Keratinocyte (primary cell): ENCODE results near the gene ARHGEF16. TPM values are rescaled to one million over a fixed set of nuclear protein-coding genes. Genes with fewer than 3 reads are reported as not detected.
A peak's percentile ranks its signal among the peaks of the same experiment; 100 is the strongest.

Experiments used
- DNase-seq: peaks from one replicate; pipeline ENCODE4 v3.0.0-alpha.2; 2011; ENCODE audit warnings: low read depth, missing footprints, low spot score
- FAIRE-seq: peaks from 2 replicates; lab custom pipeline; 2011; peaks lifted over from hg19 to GRCh38; lab: Jason Lieb, UNC
- H2AFZ ChIP-seq: 2 replicates; pipeline ENCODE4 v1.6.0; 2012; ENCODE audit warnings: low read length, control low read depth, inconsistent platforms; ENCODE audit not compliant: control insufficient read depth
- H3K27ac ChIP-seq: 2 replicates; pipeline ENCODE4 v1.5.1; 2011; ENCODE audit warnings: low read length; ENCODE audit not compliant: control insufficient read depth, insufficient read depth
- H3K27me3 ChIP-seq: 3 replicates; pipeline ENCODE4 v1.6.0; 2011; ENCODE audit warnings: low read length; ENCODE audit not compliant: control insufficient read depth, insufficient read depth; ENCODE audit errors: extremely low read depth
- H3K36me3 ChIP-seq, 2 experiments: 2 replicates in 1 of 2; 3 replicates in 1 of 2; pipeline ENCODE4 v1.5.1; 2011; ENCODE audit warnings: low read length in 2 of 2, mild to moderate bottlenecking in 1 of 2; ENCODE audit not compliant: control insufficient read depth in 2 of 2, insufficient read depth in 2 of 2; ENCODE audit errors: extremely low read depth in 1 of 2
- H3K4me1 ChIP-seq: 3 replicates; pipeline ENCODE4 v1.5.1; 2011; ENCODE audit warnings: low read length; ENCODE audit not compliant: control insufficient read depth, insufficient read depth; ENCODE audit errors: extremely low read depth
- H3K4me2 ChIP-seq: 3 replicates; pipeline ENCODE4 v1.6.0; 2011; ENCODE audit warnings: low read depth, low read length; ENCODE audit not compliant: control insufficient read depth, insufficient read depth; ENCODE audit errors: extremely low read depth
- H3K4me3 ChIP-seq, 3 experiments: fragments of 200-600 bp in 1 of 3; sonication (generic) in 1 of 3; 2 replicates in 2 of 3; 3 replicates in 1 of 3; pipeline ENCODE4 v1.5.1; 2011 to 2016; ENCODE audit warnings: low read length in 3 of 3, mild to moderate bottlenecking in 3 of 3, control low read depth in 2 of 3, inconsistent platforms in 1 of 3, low read depth in 1 of 3, mixed read lengths in 1 of 3, mixed run types in 1 of 3, moderate library complexity in 1 of 3; ENCODE audit not compliant: control insufficient read depth in 2 of 3, insufficient read depth in 2 of 3; ENCODE audit errors: extremely low read depth in 1 of 3
- H3K79me2 ChIP-seq: 2 replicates; pipeline ENCODE4 v1.6.0; 2012; ENCODE audit warnings: low read length; ENCODE audit not compliant: control insufficient read depth, insufficient read depth
- H3K9ac ChIP-seq: 3 replicates; pipeline ENCODE4 v1.6.0; 2011; ENCODE audit warnings: low read length; ENCODE audit not compliant: control insufficient read depth, insufficient read depth; ENCODE audit errors: extremely low read depth
- H3K9me1 ChIP-seq: 3 replicates; pipeline ENCODE4 v1.6.0; 2011; ENCODE audit warnings: low read length; ENCODE audit not compliant: control insufficient read depth, insufficient read depth; ENCODE audit errors: extremely low read depth
- H3K9me3 ChIP-seq: 2 replicates; pipeline ENCODE4 v1.5.1; 2012; ENCODE audit warnings: low read depth, low read length; ENCODE audit not compliant: control insufficient read depth
- H4K20me1 ChIP-seq: 3 replicates; pipeline ENCODE4 v1.6.0; 2011; ENCODE audit warnings: low read length; ENCODE audit not compliant: control insufficient read depth, insufficient read depth; ENCODE audit errors: extremely low read depth
- CTCF ChIP-seq, 3 experiments: IDR thresholded peaks in 1 of 3; conservative IDR thresholded peaks in 1 of 3; optimal IDR thresholded peaks in 1 of 3; 2 replicates in 2 of 3; 3 replicates in 1 of 3; pipeline versions ENCODE3 to v1.5.1; 2011; ENCODE audit warnings: low read length in 3 of 3, mild to moderate bottlenecking in 3 of 3, moderate library complexity in 2 of 3, control low read depth in 1 of 3, inconsistent platforms in 1 of 3; ENCODE audit not compliant: insufficient read depth in 2 of 3; ENCODE audit errors: extremely low read depth in 1 of 3
- EZH2 ChIP-seq: IDR thresholded peaks from one replicate; pipeline ENCODE4 v1.6.1; 2012; ENCODE audit warnings: inconsistent platforms, mild to moderate bottlenecking, low read length, moderate library complexity
- dilution Hi-C: fragments of 300-500 bp; cut with MboI; formaldehyde crosslinking; loops from one replicate; pipeline ENCODE4 v1.7.0; 2020; ENCODE audit warnings: low sequenced_read_pairs; ENCODE audit not compliant: extremely low pct_ligation_motif_present
- polyA plus RNA-seq, 5 experiments: library from polyadenylated mRNA; depleted of rRNA in 3 of 5; stranded (reverse) in 3 of 5; stranded (forward) in 1 of 5; unstranded in 1 of 5; fragments of >200 nt; gene quantifications; 1 replicate in 1 of 5; 2 replicates in 3 of 5; 3 replicates in 1 of 5; pipeline versions ENCODE4 v1.2.1 to v1.2.3, GENCODE V29; 2011 to 2012; ENCODE audit warnings: missing spikeins in 2 of 5, low read depth in 1 of 5, low replicate concordance in 1 of 5

The ARHGEF16 gene
- polyA plus RNA-seq, 1 donor (not counting 4 experiments of a cell fraction or from before 2014, with no cell fraction given), result 6.2 TPM

- no peak for TF ChIP-seq EZH2
- TF ChIP-seq CTCF (optimal IDR thresholded peaks at IDR 0.05 in 1 of 3, IDR thresholded peaks at IDR 0.05 in 1 of 3, conservative IDR thresholded peaks at IDR 0.05 in 1 of 3; ENCODE audit: extremely low read depth in 1 of 3, insufficient read depth in 2 of 3, low read length in 3 of 3), result no peak
- no peaks in the 10 kb centered on the region for H3K36me3 ChIP-seq
- no peak for FAIRE-seq
- DNase-seq, result no peak
- peaks cover 12% of the 10 kb centered on the region for H3K27me3 ChIP-seq
- no peaks in the 10 kb centered on the region for H3K9me1 ChIP-seq
- H2AFZ ChIP-seq, result no peak overlapping the region
- H3K4me1 ChIP-seq, result peaks cover 16% of the 10 kb centered on the region
- no peak overlapping the region for H3K4me2 ChIP-seq
- dilution Hi-C loops, result loop anchor here (25.0 kb wide), 1 partner anchor 108 kb away; the partner anchor contains the start of gene TPRG1L
- H3K4me3 ChIP-seq, result no peak overlapping the region
- no peaks in the 10 kb centered on the region for H3K9me3 ChIP-seq
- no peaks in the 10 kb centered on the region for H4K20me1 ChIP-seq
- no peak overlapping the region for H3K27ac ChIP-seq
- H3K9ac ChIP-seq, result no peak overlapping the region
- H3K79me2 ChIP-seq, result no peaks in the 10 kb centered on the region
Observed at GRCh38 chr1:3529099-3529729, 74.7 kb downstream of the ARHGEF16 start.

DNA sequence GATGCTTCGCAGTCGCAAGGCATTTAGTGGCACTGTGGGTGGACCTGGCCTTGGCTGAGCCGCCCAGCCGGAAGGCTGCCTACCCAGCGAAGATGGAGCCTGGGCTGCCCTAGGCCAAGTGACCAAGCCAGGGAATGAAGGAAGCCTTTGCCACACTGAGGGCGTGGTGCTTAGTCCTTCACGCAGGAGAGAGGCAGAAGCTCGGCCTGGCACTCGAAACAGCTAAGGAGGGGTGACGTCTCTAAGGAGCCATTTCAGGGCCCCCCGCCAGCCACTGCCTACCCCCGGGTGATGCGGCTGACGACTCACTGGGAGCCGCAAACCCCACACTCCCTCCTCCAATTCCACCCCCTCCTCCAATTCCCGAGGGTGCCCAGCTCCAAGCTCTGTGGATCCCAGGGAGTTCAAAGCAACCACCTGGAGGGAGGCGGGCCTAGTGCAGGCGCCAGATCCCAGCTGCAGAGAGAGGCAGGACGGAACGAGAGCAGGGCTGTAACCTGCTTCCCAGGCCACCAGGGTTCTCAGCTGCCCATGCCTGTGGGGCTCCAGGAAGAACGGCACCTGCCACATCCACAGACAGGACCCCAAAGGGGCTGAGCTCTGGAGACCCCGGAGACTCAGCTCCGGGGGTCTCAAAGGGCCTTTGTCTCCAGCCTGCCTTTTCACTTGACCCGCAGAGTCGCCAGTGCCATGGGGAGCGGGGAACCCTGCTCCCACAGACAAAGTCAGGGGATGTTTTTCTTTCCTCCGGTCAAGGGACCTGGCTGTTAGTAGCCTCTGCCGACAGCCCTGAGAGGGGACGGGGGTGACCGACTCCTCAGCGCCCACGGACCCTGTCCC is 75.8 kb downstream of the ARHGEF16 start:
- peak in 1 of 3 experiments; percentile 13 for TF ChIP-seq CTCF (optimal IDR thresholded peaks at IDR 0.05 in 1 of 3, IDR thresholded peaks at IDR 0.05 in 1 of 3, conservative IDR thresholded peaks at IDR 0.05 in 1 of 3; ENCODE audit: extremely low read depth in 1 of 3, insufficient read depth in 2 of 3, low read length in 3 of 3)
- no peak for TF ChIP-seq EZH2
- no peak overlapping the region for H3K27ac ChIP-seq
- H3K79me2 ChIP-seq, result no peaks in the 10 kb centered on the region
- H3K4me1 ChIP-seq, result peaks cover 16% of the 10 kb centered on the region
- H3K9me1 ChIP-seq, result no peaks in the 10 kb centered on the region
- peak overlapping the region; percentile 47 to 79 (median 73) for H3K4me3 ChIP-seq
- peak overlapping the region; percentile 95 for H3K4me2 ChIP-seq
- no peaks in the 10 kb centered on the region for H3K36me3 ChIP-seq
- H2AFZ ChIP-seq, result peak overlapping the region; percentile 74
- dilution Hi-C loops, result loop anchor here (25.0 kb wide), 1 partner anchor 107 kb away; the partner anchor contains the start of gene TPRG1L
- DNase-seq, result no peak
- no peaks in the 10 kb centered on the region for H4K20me1 ChIP-seq
- no peaks in the 10 kb centered on the region for H3K9me3 ChIP-seq
- H3K27me3 ChIP-seq, result peaks cover 12% of the 10 kb centered on the region
- no peak for FAIRE-seq
- peak overlapping the region; percentile 60 for H3K9ac ChIP-seq

Other genes starting within 250 kb of the ARHGEF16 start
- gene MEGF6, start 156.8 kb downstream of the ARHGEF16 start, polyA plus RNA-seq, result 0.24 to 0.71 TPM (median 0.42 TPM) in 3 replicates
- gene TPRG1L, start 170.3 kb downstream of the ARHGEF16 start, polyA plus RNA-seq, result 57.4 to 83.0 TPM (median 68.1 TPM) in 3 replicates
- 16.6 to 24.9 TPM (median 18.9 TPM) in 3 replicates for gene WRAP73, start 195.4 kb downstream of the ARHGEF16 start, polyA plus RNA-seq
- gene TP73, start 197.9 kb downstream of the ARHGEF16 start, polyA plus RNA-seq, result 0.10 to 0.23 TPM (median 0.14 TPM) in 3 replicates